Fibroblast of lung (primary cell): ENCODE data around the gene MDFIC2. TPM values are rescaled to one million over a fixed set of nuclear protein-coding genes. Genes with fewer than 3 reads are reported as not detected.

Source experiments
- DNase-seq, 2 donors: peaks; one replicate each; pipeline versions ENCODE4 v3.0.0 to v3.0.0-alpha.2; 2010; ENCODE audit warnings: low read depth in 2 of 2
- H2AFZ ChIP-seq: 2 replicates; pipeline ENCODE4 v1.5.1; 2012; ENCODE audit warnings: low read length, control low read depth, inconsistent platforms
- H3K27ac ChIP-seq: 2 replicates; pipeline ENCODE4 v1.5.1; 2011; ENCODE audit warnings: low read length, control low read depth; ENCODE audit not compliant: insufficient read depth
- H3K27me3 ChIP-seq: 2 replicates; pipeline ENCODE4 v1.5.1; 2011; ENCODE audit warnings: mild to moderate bottlenecking, low read length; ENCODE audit not compliant: control insufficient read depth, insufficient read depth
- H3K36me3 ChIP-seq: 2 replicates; pipeline ENCODE4 v1.5.1; 2011; ENCODE audit warnings: low read length; ENCODE audit not compliant: control insufficient read depth, insufficient read depth
- H3K4me1 ChIP-seq: 2 replicates; pipeline ENCODE4 v1.5.1; 2011; ENCODE audit warnings: low read length; ENCODE audit not compliant: control insufficient read depth, insufficient read depth; ENCODE audit errors: extremely low read depth
- H3K4me2 ChIP-seq: 2 replicates; pipeline ENCODE4 v1.5.1; 2011; ENCODE audit warnings: low read length, control low read depth; ENCODE audit not compliant: insufficient read depth; ENCODE audit errors: extremely low read depth
- H3K4me3 ChIP-seq, 4 experiments: fragments of 200-600 bp in 1 of 4; sonication (generic) in 1 of 4; replicated peaks in 1 of 4; 2 replicates each; pipeline ENCODE4 v1.5.1; 2011 to 2016; ENCODE audit warnings: low read length in 4 of 4, low read depth in 3 of 4, mild to moderate bottlenecking in 3 of 4, control low read depth in 2 of 4, inconsistent platforms in 1 of 4, mixed read lengths in 1 of 4; ENCODE audit not compliant: insufficient read depth in 1 of 4; ENCODE audit errors: control extremely low read depth in 1 of 4
- H3K79me2 ChIP-seq: 2 replicates; pipeline ENCODE4 v1.5.1; 2012; ENCODE audit warnings: mild to moderate bottlenecking, low read length, inconsistent platforms; ENCODE audit not compliant: control insufficient read depth, insufficient read depth
- H3K9ac ChIP-seq: 2 replicates; pipeline ENCODE4 v1.5.1; 2011; ENCODE audit warnings: mild to moderate bottlenecking, low read length, control low read depth; ENCODE audit not compliant: insufficient read depth
- H3K9me3 ChIP-seq: 2 replicates; pipeline ENCODE4 v1.5.1; 2012; ENCODE audit warnings: low read depth, low read length; ENCODE audit not compliant: control insufficient read depth, insufficient read depth
- H4K20me1 ChIP-seq: 2 replicates; pipeline ENCODE4 v1.5.1; 2011; ENCODE audit warnings: low read length; ENCODE audit not compliant: control insufficient read depth, insufficient read depth; ENCODE audit errors: extremely low read depth
- EZH2 ChIP-seq: IDR thresholded peaks from 2 replicates; pipeline ENCODE4 v1.5.1; 2012; ENCODE audit warnings: low read length, control low read depth, mild to moderate bottlenecking; ENCODE audit errors: missing control alignments
- polyA plus RNA-seq, 2 donors: library from polyadenylated mRNA; depleted of rRNA in 1 of 2; stranded (reverse) in 1 of 2; unstranded in 1 of 2; fragments of >200 nt; gene quantifications; 2 replicates each; pipeline ENCODE4 v1.2.1, GENCODE V29; 2011 to 2012; ENCODE audit warnings: missing spikeins in 1 of 2
- total RNA-seq: library from RNA; depleted of rRNA; stranded (reverse); fragments of >200 nt; gene quantifications from 2 replicates; pipeline ENCODE4 v1.2.1, GENCODE V29; 2014
- TF ChIP-seq, protein P1 (sequence below), 2 donors: IDR thresholded peaks in 1 of 2; conservative IDR thresholded peaks in 1 of 2; 1 replicate in 1 of 2; 2 replicates in 1 of 2; pipeline ENCODE4 v1.5.1; 2011 to 2012; ENCODE audit warnings: low read length in 2 of 2, control low read depth in 1 of 2, inconsistent platforms in 1 of 2, low read depth in 1 of 2, mild to moderate bottlenecking in 1 of 2

The MDFIC2 gene
- total and polyA plus RNA-seq, 2 donors (not counting 1 experiment from before 2014, with no cell fraction given): not detected

DNA sequence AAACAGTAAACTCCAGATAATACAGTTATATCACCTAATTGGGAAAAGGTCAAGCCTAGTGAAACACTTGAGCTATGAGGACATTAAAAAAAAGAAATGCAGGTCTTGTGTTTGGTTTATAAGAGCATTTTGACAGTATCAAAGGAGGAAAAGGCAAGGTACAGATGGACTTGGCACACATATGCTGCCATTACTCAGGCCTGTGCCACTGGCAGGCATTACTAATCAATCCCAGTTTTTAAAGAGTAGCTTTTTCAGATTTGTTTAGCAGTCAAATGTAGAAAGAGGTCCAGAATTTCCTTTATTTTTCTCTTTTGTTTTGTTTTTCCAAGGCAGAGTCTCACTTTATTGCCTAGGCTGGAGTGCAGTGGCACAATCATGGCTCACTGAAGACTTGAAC lies 38.9 kb downstream of the MDFIC2 start:
- Histone ChIP-seq H3K79me2 (no peaks in the 10 kb centered on the region), H3K4me1 (no peaks in the 10 kb centered on the region), H2AFZ (no peak overlapping the region), H3K27ac (no peak overlapping the region), H3K4me2 (no peak overlapping the region), H3K4me3 (no peak overlapping the region), H3K27me3 (no peaks in the 10 kb centered on the region), H3K36me3 (no peaks in the 10 kb centered on the region), H3K9me3 (no peaks in the 10 kb centered on the region), H3K9ac (no peak overlapping the region), H4K20me1 (no peaks in the 10 kb centered on the region)
- peak; percentile 11 to 38 for DNase-seq
- TF ChIP-seq EZH2: no peak
- TF ChIP-seq, protein P1, sequence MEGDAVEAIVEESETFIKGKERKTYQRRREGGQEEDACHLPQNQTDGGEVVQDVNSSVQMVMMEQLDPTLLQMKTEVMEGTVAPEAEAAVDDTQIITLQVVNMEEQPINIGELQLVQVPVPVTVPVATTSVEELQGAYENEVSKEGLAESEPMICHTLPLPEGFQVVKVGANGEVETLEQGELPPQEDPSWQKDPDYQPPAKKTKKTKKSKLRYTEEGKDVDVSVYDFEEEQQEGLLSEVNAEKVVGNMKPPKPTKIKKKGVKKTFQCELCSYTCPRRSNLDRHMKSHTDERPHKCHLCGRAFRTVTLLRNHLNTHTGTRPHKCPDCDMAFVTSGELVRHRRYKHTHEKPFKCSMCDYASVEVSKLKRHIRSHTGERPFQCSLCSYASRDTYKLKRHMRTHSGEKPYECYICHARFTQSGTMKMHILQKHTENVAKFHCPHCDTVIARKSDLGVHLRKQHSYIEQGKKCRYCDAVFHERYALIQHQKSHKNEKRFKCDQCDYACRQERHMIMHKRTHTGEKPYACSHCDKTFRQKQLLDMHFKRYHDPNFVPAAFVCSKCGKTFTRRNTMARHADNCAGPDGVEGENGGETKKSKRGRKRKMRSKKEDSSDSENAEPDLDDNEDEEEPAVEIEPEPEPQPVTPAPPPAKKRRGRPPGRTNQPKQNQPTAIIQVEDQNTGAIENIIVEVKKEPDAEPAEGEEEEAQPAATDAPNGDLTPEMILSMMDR (conservative IDR thresholded peaks at IDR 0.05 in 1 of 2, IDR thresholded peaks at IDR 0.05 in 1 of 2; ENCODE audit: low read depth in 1 of 2, low read length in 2 of 2): no peak

DNA sequence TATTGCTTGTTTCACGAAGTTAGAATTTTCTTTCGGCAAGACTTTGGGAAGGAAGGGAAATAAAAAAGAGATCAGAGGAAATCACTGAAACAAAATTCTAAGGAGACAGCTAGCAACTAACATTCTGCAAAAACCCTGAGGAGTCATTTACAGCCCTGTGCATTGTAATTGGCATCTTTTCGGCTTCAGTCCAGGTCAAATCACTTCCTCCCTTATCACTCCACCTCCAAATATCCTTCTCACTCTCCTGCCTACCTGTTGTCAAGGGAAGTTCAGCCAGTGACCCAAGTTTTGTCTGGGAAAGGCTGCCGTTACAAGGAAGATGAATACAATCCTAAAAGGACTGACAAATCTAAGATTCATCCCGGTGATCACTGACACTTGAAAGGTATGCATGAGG lies 39.6 kb downstream of the MDFIC2 start:
- no peaks in the 10 kb centered on the region for H3K4me1 ChIP-seq
- no peaks in the 10 kb centered on the region for H4K20me1 ChIP-seq
- H3K9me3 ChIP-seq: no peaks in the 10 kb centered on the region
- no peak overlapping the region for H3K9ac ChIP-seq
- no peaks in the 10 kb centered on the region for H3K27me3 ChIP-seq
- no peak overlapping the region for H3K4me2 ChIP-seq
- H3K4me3 ChIP-seq: no peak overlapping the region
- TF ChIP-seq EZH2: no peak
- TF ChIP-seq, protein P1 (conservative IDR thresholded peaks at IDR 0.05 in 1 of 2, IDR thresholded peaks at IDR 0.05 in 1 of 2; ENCODE audit: low read depth in 1 of 2, low read length in 2 of 2): no peak
- no peak overlapping the region for H3K27ac ChIP-seq
- H3K79me2 ChIP-seq: no peaks in the 10 kb centered on the region
- no peak overlapping the region for H2AFZ ChIP-seq
- H3K36me3 ChIP-seq: no peaks in the 10 kb centered on the region
- no peak for DNase-seq

DNA sequence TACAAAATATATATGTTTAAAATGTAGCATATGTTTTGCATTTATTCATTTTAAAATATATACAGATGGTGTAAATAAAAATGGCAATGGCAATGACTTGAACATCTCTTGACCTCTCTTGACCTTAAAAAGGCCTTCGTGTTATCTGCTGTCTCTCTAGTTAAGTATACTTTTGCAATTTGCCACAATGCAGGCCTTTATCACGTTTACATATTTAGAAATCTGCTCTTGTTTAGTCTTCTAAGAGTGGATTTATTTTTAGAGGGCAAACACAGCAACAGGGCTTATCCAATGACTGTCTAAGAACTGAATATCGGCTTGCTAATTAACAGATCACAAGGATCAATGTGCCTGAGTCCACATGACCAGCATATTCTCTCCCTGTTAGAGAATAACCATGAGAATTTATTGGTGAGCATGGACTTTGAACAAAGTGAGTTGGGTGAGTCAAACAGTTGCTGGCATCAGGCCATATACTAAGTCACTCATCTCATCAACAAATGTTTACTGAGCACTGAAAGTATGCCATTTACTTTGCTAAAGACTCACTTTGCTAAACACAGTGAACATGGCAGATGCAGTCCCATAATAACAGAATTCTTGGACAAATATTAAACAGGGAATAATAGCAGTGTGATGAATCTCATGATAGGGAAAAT lies 48.2 kb downstream of the MDFIC2 start:
- peak; percentile 1 to 14 for DNase-seq
- Histone ChIP-seq H3K27ac (no peak overlapping the region), H3K36me3 (no peaks in the 10 kb centered on the region), H4K20me1 (no peaks in the 10 kb centered on the region), H3K9me3 (no peaks in the 10 kb centered on the region), H2AFZ (no peak overlapping the region), H3K4me1 (no peaks in the 10 kb centered on the region), H3K4me3 (no peak overlapping the region), H3K27me3 (no peaks in the 10 kb centered on the region), H3K9ac (no peak overlapping the region), H3K79me2 (no peaks in the 10 kb centered on the region), H3K4me2 (no peak overlapping the region)
- TF ChIP-seq EZH2: no peak
- TF ChIP-seq, protein P1 (conservative IDR thresholded peaks at IDR 0.05 in 1 of 2, IDR thresholded peaks at IDR 0.05 in 1 of 2; ENCODE audit: low read depth in 1 of 2, low read length in 2 of 2): no peak
